PC-3 (cell line): ENCODE results near the gene NCR1.
"Not testable (repeated sequence)": the region's sequence is repeated elsewhere in the genome, so short reads cannot be mapped to it uniquely, and the experiment has no call there.

Experiments used
- EZH2 ChIP-seq: fragments of 300-600 bp; sonication (generic); IDR thresholded peaks from one replicate; pipeline ENCODE4 v1.6.1; 2017; ENCODE audit warnings: antibody characterized with exemption, mild to moderate bottlenecking, low read length; ENCODE audit not compliant: unreplicated experiment
- TF ChIP-seq, protein P1 (sequence below): fragments of 300-600 bp; sonication (generic); conservative IDR thresholded peaks from 2 replicates; pipeline ENCODE4 v1.5.1; 2017; ENCODE audit warnings: antibody characterized with exemption, low read depth, mild to moderate bottlenecking, low read length

DNA sequence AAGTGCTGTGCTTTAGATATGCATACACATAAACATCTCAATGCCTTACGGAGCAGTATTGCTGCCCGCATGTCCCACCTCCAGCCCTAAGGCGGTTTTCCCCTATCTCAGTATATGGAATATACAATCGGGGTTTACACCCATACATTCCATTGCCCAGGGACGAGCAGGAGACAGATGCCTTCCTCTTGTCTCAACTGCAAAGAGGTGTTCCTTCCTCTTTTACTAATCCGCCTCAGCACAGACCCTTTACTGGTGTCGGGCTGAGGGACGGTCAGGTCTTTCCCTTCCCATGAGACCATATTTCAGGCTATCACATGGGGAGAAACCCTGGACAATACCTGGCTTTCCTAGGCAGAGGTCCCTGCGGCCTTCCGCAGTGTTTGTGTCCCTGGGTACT, 44.6 kb downstream of the NCR1 start:
- not testable (repeated sequence) for TF ChIP-seq EZH2
- TF ChIP-seq, protein P1, sequence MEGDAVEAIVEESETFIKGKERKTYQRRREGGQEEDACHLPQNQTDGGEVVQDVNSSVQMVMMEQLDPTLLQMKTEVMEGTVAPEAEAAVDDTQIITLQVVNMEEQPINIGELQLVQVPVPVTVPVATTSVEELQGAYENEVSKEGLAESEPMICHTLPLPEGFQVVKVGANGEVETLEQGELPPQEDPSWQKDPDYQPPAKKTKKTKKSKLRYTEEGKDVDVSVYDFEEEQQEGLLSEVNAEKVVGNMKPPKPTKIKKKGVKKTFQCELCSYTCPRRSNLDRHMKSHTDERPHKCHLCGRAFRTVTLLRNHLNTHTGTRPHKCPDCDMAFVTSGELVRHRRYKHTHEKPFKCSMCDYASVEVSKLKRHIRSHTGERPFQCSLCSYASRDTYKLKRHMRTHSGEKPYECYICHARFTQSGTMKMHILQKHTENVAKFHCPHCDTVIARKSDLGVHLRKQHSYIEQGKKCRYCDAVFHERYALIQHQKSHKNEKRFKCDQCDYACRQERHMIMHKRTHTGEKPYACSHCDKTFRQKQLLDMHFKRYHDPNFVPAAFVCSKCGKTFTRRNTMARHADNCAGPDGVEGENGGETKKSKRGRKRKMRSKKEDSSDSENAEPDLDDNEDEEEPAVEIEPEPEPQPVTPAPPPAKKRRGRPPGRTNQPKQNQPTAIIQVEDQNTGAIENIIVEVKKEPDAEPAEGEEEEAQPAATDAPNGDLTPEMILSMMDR: not testable (repeated sequence)
